Endothelial cell of umbilical vein (primary cell): ENCODE data around the gene ARHGEF17. TPM values are rescaled to one million over a fixed set of nuclear protein-coding genes. Genes with fewer than 3 reads are reported as not detected.
A peak's percentile ranks its signal among the peaks of the same experiment; 100 is the strongest.

Experiments used
- BruUV-seq: library from RNA; stranded (reverse); fragments of 400-500 nt; replicated peaks from 2 replicates; lab custom pipeline; 2021; lab: Mats Ljungman, UMichigan
- CTCF ChIA-PET: fragments of 300-600, 350-600 bp; sonication (Branson Sonifier 250); formaldehyde crosslinking; loops from one replicate; lab custom pipeline; 2021; ENCODE audit warnings: antibody characterized with exemption, inconsistent platforms; lab: Charles Lee
- POLR2A ChIA-PET: fragments of 300-600, 350-600 bp; sonication (Branson Sonifier 250); formaldehyde crosslinking; loops from one replicate; lab custom pipeline; 2021; ENCODE audit warnings: antibody characterized with exemption, inconsistent platforms; lab: Charles Lee
- DNase-seq: peaks from one replicate; pipeline ENCODE4 v3.0.0-alpha.2; 2011; ENCODE audit warnings: low read depth, low spot score
- FAIRE-seq: peaks from 2 replicates; lab custom pipeline; 2011; peaks lifted over from hg19 to GRCh38; lab: Jason Lieb, UNC
- H2AFZ ChIP-seq: 2 replicates; pipeline ENCODE4 v1.6.0; 2012; ENCODE audit warnings: low read depth, low read length, control low read depth, inconsistent platforms
- H3K27ac ChIP-seq: 2 replicates; pipeline ENCODE4 v1.5.1; 2011; ENCODE audit warnings: low read depth, mild to moderate bottlenecking, control low read depth, low read length, moderate library complexity; ENCODE audit not compliant: insufficient read depth
- H3K27me3 ChIP-seq, 2 experiments: 2 replicates each; pipeline versions ENCODE4 v1.6.0 to v1.6.1; 2011; ENCODE audit warnings: low read length in 2 of 2, mixed read lengths in 1 of 2; ENCODE audit not compliant: control insufficient read depth in 2 of 2, insufficient read depth in 2 of 2
- H3K36me3 ChIP-seq, 2 experiments: 2 replicates in 1 of 2; 3 replicates in 1 of 2; pipeline ENCODE4 v1.5.1; 2011; ENCODE audit warnings: low read length in 2 of 2, mild to moderate bottlenecking in 1 of 2, moderate library complexity in 1 of 2; ENCODE audit not compliant: control insufficient read depth in 2 of 2, insufficient read depth in 2 of 2; ENCODE audit errors: extremely low read depth in 1 of 2
- H3K4me1 ChIP-seq: 3 replicates; pipeline ENCODE4 v1.5.1; 2011; ENCODE audit warnings: mild to moderate bottlenecking, low read length; ENCODE audit not compliant: control insufficient read depth, insufficient read depth; ENCODE audit errors: extremely low read depth
- H3K4me2 ChIP-seq: 2 replicates; pipeline ENCODE4 v1.6.1; 2011; ENCODE audit warnings: low read length, control low read depth, mixed read lengths; ENCODE audit not compliant: insufficient read depth
- H3K4me3 ChIP-seq, 3 experiments: fragments of 200-600 bp in 1 of 3; sonication (generic), shearing (Covaris generic) in 1 of 3; replicated peaks in 1 of 3; 2 replicates each; pipeline ENCODE4 v1.5.1; 2011 to 2016; ENCODE audit warnings: control low read depth in 3 of 3, low read length in 3 of 3, mild to moderate bottlenecking in 2 of 3, inconsistent platforms in 1 of 3, low read depth in 1 of 3, moderate library complexity in 1 of 3; ENCODE audit not compliant: insufficient read depth in 1 of 3
- H3K79me2 ChIP-seq: 2 replicates; pipeline ENCODE4 v1.6.0; 2012; ENCODE audit warnings: low read length, inconsistent platforms; ENCODE audit not compliant: control insufficient read depth, insufficient read depth
- H3K9ac ChIP-seq: replicated peaks from 2 replicates; pipeline ENCODE3; 2011; ENCODE audit warnings: low read length, control low read depth; ENCODE audit not compliant: insufficient read depth; ENCODE audit errors: extremely low read depth
- H3K9me1 ChIP-seq: replicated peaks from 3 replicates; pipeline ENCODE4 v1.6.0; 2011; ENCODE audit warnings: mild to moderate bottlenecking, low read length; ENCODE audit not compliant: control insufficient read depth, insufficient read depth; ENCODE audit errors: extremely low read depth
- H3K9me3 ChIP-seq: replicated peaks from 2 replicates; pipeline ENCODE4 v1.5.1; 2012; ENCODE audit warnings: low read length, inconsistent platforms; ENCODE audit not compliant: control insufficient read depth, insufficient read depth
- H4K20me1 ChIP-seq: replicated peaks from 2 replicates; pipeline ENCODE3; 2011; ENCODE audit warnings: mild to moderate bottlenecking, low read length; ENCODE audit not compliant: control insufficient read depth, insufficient read depth; ENCODE audit errors: extremely low read depth
- FOS ChIP-seq: IDR thresholded peaks from 2 replicates; pipeline ENCODE4 v1.6.1; 2011; ENCODE audit warnings: mild to moderate bottlenecking, low read length, moderate library complexity, borderline replicate concordance; ENCODE audit not compliant: insufficient read depth
- GATA2 ChIP-seq: IDR thresholded peaks from 2 replicates; pipeline ENCODE4 v1.7.0; 2011; ENCODE audit warnings: low read depth, mild to moderate bottlenecking, moderate library complexity, mixed read lengths, low read length; ENCODE audit not compliant: insufficient read length, insufficient read depth
- MYC ChIP-seq: IDR thresholded peaks from one replicate; pipeline ENCODE4 v1.6.1; 2011; ENCODE audit warnings: mild to moderate bottlenecking, low read depth, low read length
- POLR2A ChIP-seq: IDR thresholded peaks from 2 replicates; pipeline ENCODE4 v1.6.1; 2012; ENCODE audit warnings: low read depth, mild to moderate bottlenecking, control low read depth, low read length
- dilution Hi-C: fragments of 300-500 bp; cut with MboI; formaldehyde crosslinking; loops from one replicate; pipeline ENCODE4 v1.15.0; 2019; ENCODE audit warnings: low sequenced_read_pairs; ENCODE audit not compliant: extremely low pct_ligation_motif_present
- intact Hi-C: fragments of 100-400 bp; cut with micrococcal nuclease; formaldehyde crosslinking; loops from one replicate; pipeline ENCODE4 v1.10.0; 2022
- polyA plus RNA-seq, 4 experiments: library from polyadenylated mRNA; depleted of rRNA in 3 of 4; stranded (reverse) in 3 of 4; unstranded in 1 of 4; fragments of >200 nt; gene quantifications; 2 replicates each; pipeline versions ENCODE4 v1.2.1 to v1.2.3, GENCODE V29; 2011 to 2012; ENCODE audit warnings: missing spikeins in 1 of 4
- total RNA-seq: library from RNA; stranded (reverse); gene quantifications from 2 replicates; pipeline ENCODE4 v1.2.3, GENCODE V29; 2021
- TF ChIP-seq, protein P1 (sequence below): IDR thresholded peaks from 2 replicates; pipeline ENCODE4 v1.6.1; 2011; ENCODE audit not compliant: insufficient read depth, insufficient read length
- TF ChIP-seq, protein P2 (sequence below), 2 donors: IDR thresholded peaks; 1 replicate in 1 of 2; 2 replicates in 1 of 2; pipeline ENCODE4 v1.5.1; 2011; ENCODE audit warnings: low read length in 2 of 2, mild to moderate bottlenecking in 2 of 2, moderate library complexity in 2 of 2, control low read depth in 1 of 2, inconsistent platforms in 1 of 2, low read depth in 1 of 2; ENCODE audit not compliant: insufficient read depth in 1 of 2; ENCODE audit errors: extremely low read depth in 1 of 2

The ARHGEF17 gene
- total and polyA plus RNA-seq, 2 donors (not counting 3 experiments of a cell fraction or from before 2014, with no cell fraction given), result 74.9 to 89.9 TPM

DNA sequence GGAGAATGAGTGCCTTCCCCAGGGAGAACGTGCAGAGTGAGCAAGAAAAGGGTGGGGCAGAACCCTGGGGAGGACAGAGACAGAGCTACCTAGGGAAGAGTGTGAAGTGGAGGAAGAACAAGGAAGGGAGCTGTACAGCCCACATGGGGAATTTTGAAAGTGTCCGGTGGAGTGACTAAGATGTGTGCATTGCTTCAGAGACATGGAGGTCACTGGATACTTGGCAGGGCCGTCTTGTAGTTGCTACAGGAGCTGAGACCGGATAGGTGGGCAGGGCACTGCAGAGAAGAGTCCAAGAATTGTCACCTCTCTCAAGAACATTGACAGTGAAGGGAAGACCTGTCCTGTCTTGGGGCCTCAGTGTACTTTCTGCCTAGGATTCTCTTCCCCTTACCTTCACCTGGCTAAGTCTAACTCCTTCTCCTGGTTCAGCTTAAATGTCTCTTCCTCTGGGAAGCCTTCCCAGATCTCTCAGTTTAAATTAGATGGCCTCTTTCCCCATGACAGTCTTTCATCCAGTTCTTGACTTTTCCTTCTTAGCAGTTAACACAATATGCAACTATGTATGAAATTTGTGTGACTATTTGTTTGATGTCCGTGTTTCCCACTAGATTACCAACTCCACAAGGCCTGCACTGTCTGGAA is 45.1 kb upstream of the ARHGEF17 start:
- Histone ChIP-seq H2AFZ (no peak overlapping the region), H3K9me1 (no peaks in the 10 kb centered on the region), H3K4me1 (peaks cover under 1% of the 10 kb centered on the region), H3K36me3 (no peaks in the 10 kb centered on the region), H4K20me1 (no peaks in the 10 kb centered on the region), H3K79me2 (no peaks in the 10 kb centered on the region), H3K27ac (no peak overlapping the region), H3K4me2 (no peak overlapping the region), H3K4me3 (no peak overlapping the region), H3K9ac (no peak overlapping the region), H3K27me3 (peaks cover 24 to 25% of the 10 kb centered on the region in 2 experiments), H3K9me3 (no peaks in the 10 kb centered on the region)
- TF ChIP-seq POLR2A (no peak), MYC (no peak), FOS (no peak), GATA2 (no peak)
- TF ChIP-seq, protein P1, sequence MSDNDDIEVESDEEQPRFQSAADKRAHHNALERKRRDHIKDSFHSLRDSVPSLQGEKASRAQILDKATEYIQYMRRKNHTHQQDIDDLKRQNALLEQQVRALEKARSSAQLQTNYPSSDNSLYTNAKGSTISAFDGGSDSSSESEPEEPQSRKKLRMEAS, result no peak
- TF ChIP-seq, protein P2, sequence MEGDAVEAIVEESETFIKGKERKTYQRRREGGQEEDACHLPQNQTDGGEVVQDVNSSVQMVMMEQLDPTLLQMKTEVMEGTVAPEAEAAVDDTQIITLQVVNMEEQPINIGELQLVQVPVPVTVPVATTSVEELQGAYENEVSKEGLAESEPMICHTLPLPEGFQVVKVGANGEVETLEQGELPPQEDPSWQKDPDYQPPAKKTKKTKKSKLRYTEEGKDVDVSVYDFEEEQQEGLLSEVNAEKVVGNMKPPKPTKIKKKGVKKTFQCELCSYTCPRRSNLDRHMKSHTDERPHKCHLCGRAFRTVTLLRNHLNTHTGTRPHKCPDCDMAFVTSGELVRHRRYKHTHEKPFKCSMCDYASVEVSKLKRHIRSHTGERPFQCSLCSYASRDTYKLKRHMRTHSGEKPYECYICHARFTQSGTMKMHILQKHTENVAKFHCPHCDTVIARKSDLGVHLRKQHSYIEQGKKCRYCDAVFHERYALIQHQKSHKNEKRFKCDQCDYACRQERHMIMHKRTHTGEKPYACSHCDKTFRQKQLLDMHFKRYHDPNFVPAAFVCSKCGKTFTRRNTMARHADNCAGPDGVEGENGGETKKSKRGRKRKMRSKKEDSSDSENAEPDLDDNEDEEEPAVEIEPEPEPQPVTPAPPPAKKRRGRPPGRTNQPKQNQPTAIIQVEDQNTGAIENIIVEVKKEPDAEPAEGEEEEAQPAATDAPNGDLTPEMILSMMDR (IDR thresholded peaks at IDR 0.05; ENCODE audit: extremely low read depth in 1 of 2, insufficient read depth in 1 of 2, low read depth in 1 of 2, low read length in 2 of 2), result no peak
- no TSS peak for BruUV-seq
- FAIRE-seq (peak; percentile 38), DNase-seq (no peak)
- POLR2A ChIA-PET, result no interaction called here
- intact Hi-C loops, result no loop called here
- dilution Hi-C loops, result no loop called here
- CTCF ChIA-PET, result interaction anchor here (0.9 kb wide), 1 partner anchor 26 kb away, joined by 3 read pairs; no protein-coding TSS in a partner anchor
